ENCODE measurements around the gene BRD4.

The BRD4 gene

DNA sequence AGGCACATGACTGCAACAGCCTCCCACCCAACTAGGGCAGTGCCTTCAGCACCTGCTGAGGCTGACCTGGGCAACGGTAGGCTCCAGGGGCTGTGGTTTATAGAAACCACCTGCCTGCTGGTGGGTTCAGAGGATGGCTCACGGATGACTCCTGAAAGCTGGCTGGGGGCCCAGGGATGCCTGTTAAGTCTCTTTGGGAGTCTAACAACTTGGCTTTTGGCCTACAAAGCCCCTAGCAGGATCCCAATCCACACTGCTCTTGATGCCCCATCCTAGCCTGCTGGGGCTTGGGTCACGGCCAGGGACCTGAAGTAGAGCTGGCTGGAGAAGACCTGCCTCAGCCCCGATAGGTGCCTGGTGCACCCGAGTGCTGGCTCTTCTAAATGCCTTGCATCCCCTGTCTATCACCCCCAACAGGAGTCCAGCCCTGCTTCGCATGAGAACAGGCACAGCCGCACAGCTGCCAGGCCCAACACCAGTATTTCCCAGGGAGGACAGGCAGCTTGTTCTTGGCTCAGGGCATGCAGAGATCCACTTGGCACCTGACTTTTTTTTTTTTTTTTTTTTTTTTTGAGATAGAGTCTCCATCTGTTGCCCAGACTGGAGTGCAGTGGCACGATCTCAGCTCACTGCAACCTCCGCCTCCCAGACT, 91.0 kb downstream of the BRD4 start:
- Histone ChIP-seq H3K9ac (ENCODE audit: low read depth, low read length) (no peak overlapping the region), H3K4me1 (ENCODE audit: insufficient read depth, low read length) (no peaks in the 10 kb centered on the region), H4K20me1 (ENCODE audit: insufficient read depth, low read length) (peaks cover 63% of the 10 kb centered on the region), H3K36me3 (ENCODE audit: insufficient read depth, low read length) (peaks cover 93% of the 10 kb centered on the region), H3K27me3 (ENCODE audit: insufficient read depth, low read length, poor library complexity) (no peaks in the 10 kb centered on the region), H3K4me3 (ENCODE audit: low read depth in 1 of 2, low read length in 2 of 2) (no peak overlapping the region), H3K79me2 (ENCODE audit: insufficient read depth, low read length) (peaks cover 5% of the 10 kb centered on the region; the same call in 1 of the 2 replicates), H3K4me2 (ENCODE audit: insufficient read depth, low read length) (no peak overlapping the region), H2AFZ (ENCODE audit: low read depth, low read length) (no peak overlapping the region), H3K9me3 (ENCODE audit: insufficient read depth, low read length, severe bottlenecking) (no peaks in the 10 kb centered on the region), H3K27ac (ENCODE audit: low read length) (no peak overlapping the region)
- ATAC-seq (ENCODE audit: insufficient read depth, low read depth) (no peak), DNase-seq (no peak)
- TF ChIP-seq, protein P1, sequence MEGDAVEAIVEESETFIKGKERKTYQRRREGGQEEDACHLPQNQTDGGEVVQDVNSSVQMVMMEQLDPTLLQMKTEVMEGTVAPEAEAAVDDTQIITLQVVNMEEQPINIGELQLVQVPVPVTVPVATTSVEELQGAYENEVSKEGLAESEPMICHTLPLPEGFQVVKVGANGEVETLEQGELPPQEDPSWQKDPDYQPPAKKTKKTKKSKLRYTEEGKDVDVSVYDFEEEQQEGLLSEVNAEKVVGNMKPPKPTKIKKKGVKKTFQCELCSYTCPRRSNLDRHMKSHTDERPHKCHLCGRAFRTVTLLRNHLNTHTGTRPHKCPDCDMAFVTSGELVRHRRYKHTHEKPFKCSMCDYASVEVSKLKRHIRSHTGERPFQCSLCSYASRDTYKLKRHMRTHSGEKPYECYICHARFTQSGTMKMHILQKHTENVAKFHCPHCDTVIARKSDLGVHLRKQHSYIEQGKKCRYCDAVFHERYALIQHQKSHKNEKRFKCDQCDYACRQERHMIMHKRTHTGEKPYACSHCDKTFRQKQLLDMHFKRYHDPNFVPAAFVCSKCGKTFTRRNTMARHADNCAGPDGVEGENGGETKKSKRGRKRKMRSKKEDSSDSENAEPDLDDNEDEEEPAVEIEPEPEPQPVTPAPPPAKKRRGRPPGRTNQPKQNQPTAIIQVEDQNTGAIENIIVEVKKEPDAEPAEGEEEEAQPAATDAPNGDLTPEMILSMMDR (IDR thresholded peaks at IDR 0.05; ENCODE audit: borderline replicate concordance, extremely low read depth, low read length, poor library complexity, severe bottlenecking): no peak
- no peak for TF ChIP-seq EZH2 (IDR thresholded peaks at IDR 0.05; ENCODE audit: borderline replicate concordance, low read depth, low read length, severe bottlenecking)

DNA sequence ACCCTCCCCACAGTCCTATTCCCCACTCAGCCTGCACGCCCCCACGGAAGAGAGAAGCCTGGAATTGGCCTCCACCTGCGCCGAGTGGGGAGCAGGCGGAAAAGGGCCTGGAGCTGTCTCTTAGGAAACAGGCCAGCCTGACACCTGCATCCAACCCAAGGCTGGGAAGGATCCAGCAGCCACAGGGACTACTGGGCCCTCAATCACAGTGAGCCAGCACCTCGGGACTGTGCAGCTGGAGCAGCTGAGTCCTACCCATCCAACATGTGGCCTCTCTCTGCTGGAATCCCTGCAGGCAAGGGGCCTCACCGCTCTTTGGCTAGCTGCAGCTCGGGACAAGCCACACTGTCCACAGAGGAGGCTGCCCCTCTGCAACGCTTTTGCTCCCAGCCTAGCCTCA, 91.8 kb downstream of the BRD4 start:
- no peak for TF ChIP-seq EZH2 (IDR thresholded peaks at IDR 0.05; ENCODE audit: borderline replicate concordance, low read depth, low read length, severe bottlenecking)
- TF ChIP-seq, protein P1 (IDR thresholded peaks at IDR 0.05; ENCODE audit: borderline replicate concordance, extremely low read depth, low read length, poor library complexity, severe bottlenecking): no peak
- H3K9me3 ChIP-seq (ENCODE audit: insufficient read depth, low read length, severe bottlenecking): no peaks in the 10 kb centered on the region
- H3K27ac ChIP-seq (ENCODE audit: low read length): no peak overlapping the region
- no peak overlapping the region for H3K4me3 ChIP-seq (ENCODE audit: low read depth in 1 of 2, low read length in 2 of 2)
- H3K27me3 ChIP-seq (ENCODE audit: insufficient read depth, low read length, poor library complexity): no peaks in the 10 kb centered on the region
- no peak overlapping the region for H2AFZ ChIP-seq (ENCODE audit: low read depth, low read length)
- H3K4me1 ChIP-seq (ENCODE audit: insufficient read depth, low read length): no peaks in the 10 kb centered on the region
- no peaks in the 10 kb centered on the region for H3K79me2 ChIP-seq (ENCODE audit: insufficient read depth, low read length)
- no peak overlapping the region for H3K4me2 ChIP-seq (ENCODE audit: insufficient read depth, low read length)
- ATAC-seq (ENCODE audit: insufficient read depth, low read depth) (no peak), DNase-seq (no peak)
- peaks cover 58% of the 10 kb centered on the region for H4K20me1 ChIP-seq (ENCODE audit: insufficient read depth, low read length)
- no peak overlapping the region for H3K9ac ChIP-seq (ENCODE audit: low read depth, low read length)
- peaks cover 93% of the 10 kb centered on the region for H3K36me3 ChIP-seq (ENCODE audit: insufficient read depth, low read length)

DNA sequence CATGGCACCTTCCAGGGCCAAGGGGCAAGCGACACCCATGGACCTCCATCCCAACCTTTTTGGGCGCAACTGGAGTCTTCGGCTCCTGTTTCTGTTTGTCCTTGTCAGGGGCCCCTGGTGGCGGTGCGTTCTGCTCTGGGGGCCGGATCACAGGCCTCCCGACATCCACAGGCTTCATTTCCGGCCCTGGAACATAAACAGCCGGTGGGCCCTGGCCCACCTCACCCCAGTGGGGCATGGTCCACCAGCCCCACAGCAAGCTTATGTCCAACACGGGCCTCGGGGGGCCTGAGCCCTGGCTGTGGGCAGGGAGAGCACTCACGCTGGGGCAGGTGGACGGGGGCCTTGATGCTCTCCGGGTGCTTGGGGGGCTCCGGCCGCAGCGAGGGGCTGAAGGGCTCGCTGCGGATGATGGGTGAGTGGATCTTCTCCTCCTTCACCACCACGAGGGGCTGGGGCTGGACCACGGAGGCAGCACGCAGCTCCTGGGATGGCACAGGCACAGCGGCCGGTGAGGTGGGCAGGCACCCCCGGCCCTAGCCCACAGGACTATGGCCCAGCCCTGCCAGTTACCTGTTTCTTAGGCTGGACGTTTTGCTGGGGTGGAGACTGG, 92.9 kb downstream of the BRD4 start:
- no peak overlapping the region for H3K27ac ChIP-seq (ENCODE audit: low read length)
- no peak overlapping the region for H3K9ac ChIP-seq (ENCODE audit: low read depth, low read length)
- TF ChIP-seq EZH2 (IDR thresholded peaks at IDR 0.05; ENCODE audit: borderline replicate concordance, low read depth, low read length, severe bottlenecking): no peak
- TF ChIP-seq, protein P1 (IDR thresholded peaks at IDR 0.05; ENCODE audit: borderline replicate concordance, extremely low read depth, low read length, poor library complexity, severe bottlenecking): no peak
- no peaks in the 10 kb centered on the region for H3K79me2 ChIP-seq (ENCODE audit: insufficient read depth, low read length)
- H4K20me1 ChIP-seq (ENCODE audit: insufficient read depth, low read length): peaks cover 47% of the 10 kb centered on the region
- H3K4me2 ChIP-seq (ENCODE audit: insufficient read depth, low read length): no peak overlapping the region
- no peak for ATAC-seq (ENCODE audit: insufficient read depth, low read depth)
- no peaks in the 10 kb centered on the region for H3K9me3 ChIP-seq (ENCODE audit: insufficient read depth, low read length, severe bottlenecking)
- no peak for DNase-seq
- no peaks in the 10 kb centered on the region for H3K4me1 ChIP-seq (ENCODE audit: insufficient read depth, low read length)
- no peaks in the 10 kb centered on the region for H3K27me3 ChIP-seq (ENCODE audit: insufficient read depth, low read length, poor library complexity)
- no peak overlapping the region for H2AFZ ChIP-seq (ENCODE audit: low read depth, low read length)
- peaks cover 83% of the 10 kb centered on the region for H3K36me3 ChIP-seq (ENCODE audit: insufficient read depth, low read length)
- no peak overlapping the region for H3K4me3 ChIP-seq (ENCODE audit: low read depth in 1 of 2, low read length in 2 of 2)

All from DND-41 (cell line).